ENCODE data around the gene ZSWIM3.

DNA sequence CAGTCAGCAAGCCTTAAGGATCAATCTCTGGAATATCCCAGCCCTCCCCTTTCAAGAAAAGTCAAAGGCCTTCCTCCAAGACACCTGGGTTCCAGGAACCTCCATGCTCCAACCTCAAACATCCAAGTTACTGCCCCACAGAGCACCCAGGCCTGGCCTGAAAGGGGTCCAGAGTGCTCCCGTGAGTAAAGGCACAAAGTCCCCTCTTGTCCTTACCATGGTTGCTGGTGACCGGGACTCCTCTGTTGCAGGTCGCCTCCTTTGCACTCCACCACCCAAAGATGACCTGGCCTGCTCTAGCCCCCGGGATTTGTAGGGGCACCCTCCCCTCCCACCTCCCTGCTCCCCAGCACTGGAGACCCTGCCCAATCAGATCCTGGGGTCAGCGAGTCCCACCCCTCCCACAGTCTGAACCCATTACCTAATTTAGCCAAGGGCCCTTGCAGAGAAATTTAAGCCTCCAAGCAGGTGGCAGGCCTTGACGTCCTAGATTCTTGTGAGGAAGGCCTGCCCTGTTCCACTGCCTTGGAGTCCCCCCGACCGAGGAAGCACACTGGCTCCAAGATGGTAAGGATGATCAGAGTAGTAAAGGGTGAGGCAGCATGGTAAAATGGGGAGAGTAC lies 30.3 kb upstream of the ZSWIM3 start, which contains the start of gene TNNC2:
- TF ChIP-seq CTCF (IDR thresholded peaks at IDR 0.05) (no peak), POLR2A (IDR thresholded peaks at IDR 0.05) (no peak)
